ENCODE measurements around the gene CARMIL1.

GRCh38 chr6:25524542-25524941 is 245.4 kb downstream of the CARMIL1 start:
- TF ChIP-seq CTCF (IDR thresholded peaks at IDR 0.05) = no peak
- TF ChIP-seq POLR2A (IDR thresholded peaks at IDR 0.05) = no peak
- no peak for TF ChIP-seq POLR2AphosphoS5 (IDR thresholded peaks at IDR 0.05; ENCODE audit: insufficient read depth in 1 of 2, low read depth in 1 of 2)
